ENCODE measurements around the gene PDXDC1.

DNA sequence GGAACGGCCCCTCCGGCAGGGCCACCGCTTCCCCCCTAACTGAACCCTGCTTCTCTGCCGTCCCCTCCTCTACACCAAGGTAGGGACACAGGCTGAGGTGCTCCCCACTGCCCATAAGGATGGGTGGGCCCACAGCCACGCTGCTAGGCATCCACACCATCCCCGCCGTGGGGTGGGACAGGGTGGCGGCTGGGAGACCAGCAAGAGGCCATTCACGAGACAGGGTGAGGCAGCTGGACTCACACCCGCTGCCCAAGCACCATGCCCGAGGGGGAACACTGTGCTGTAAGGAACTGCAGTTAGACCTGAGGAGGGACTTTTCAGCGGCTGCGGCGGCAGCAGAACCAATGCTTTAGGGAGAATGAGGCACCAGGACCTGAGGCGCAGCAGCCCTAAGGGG lies 166.8 kb downstream of the PDXDC1 start:
- TF ChIP-seq POLR2A (IDR thresholded peaks at IDR 0.05; ENCODE audit: low read length): no peak
- TF ChIP-seq GATA1 (IDR thresholded peaks at IDR 0.05; ENCODE audit: low read depth, low read length): no peak

Data from erythroblast (primary cell).